SU-DHL-6 (cell line): ENCODE measurements around the gene DRC1.

Experiments used
- H2AFZ ChIP-seq: fragments of 200-600 bp; sonication (generic); 2 replicates; pipeline ENCODE4 v1.6.1; 2014; ENCODE audit warnings: low read depth, mild to moderate bottlenecking, moderate library complexity, mixed read lengths, antibody characterized with exemption, low read length; ENCODE audit not compliant: severe bottlenecking
- H3F3A ChIP-seq: fragments of 200-600 bp; shearing (Covaris generic); 2 replicates; pipeline ENCODE4 v1.6.0; 2016; ENCODE audit warnings: antibody characterized with exemption, mild to moderate bottlenecking; ENCODE audit not compliant: insufficient read depth
- H3K27ac ChIP-seq: fragments of 200-600 bp; sonication (generic); 2 replicates; pipeline ENCODE4 v1.5.1; 2016; ENCODE audit warnings: low read depth, mild to moderate bottlenecking, low read length, moderate library complexity, mixed read lengths
- H3K27me3 ChIP-seq: fragments of 200-600 bp; sonication (generic), shearing (Covaris generic); 2 replicates; pipeline ENCODE4 v1.6.0; 2014; ENCODE audit warnings: mild to moderate bottlenecking, low read length
- H3K36me3 ChIP-seq: fragments of 200-600 bp; sonication (generic); 2 replicates; pipeline ENCODE4 v1.6.1; 2014; ENCODE audit warnings: mild to moderate bottlenecking, low read length, mixed read lengths
- H3K4me2 ChIP-seq: fragments of 300-600, 200-600 bp; shearing (Covaris generic), sonication (generic); 2 replicates; pipeline ENCODE4 v1.6.0; 2014; ENCODE audit warnings: low read length, low read depth, mild to moderate bottlenecking; ENCODE audit not compliant: poor library complexity, severe bottlenecking
- H3K4me3 ChIP-seq: fragments of 200-600 bp; sonication (generic); 2 replicates; pipeline ENCODE4 v1.5.1; 2014; ENCODE audit warnings: antibody characterized with exemption, low read length, mild to moderate bottlenecking, mixed read lengths; ENCODE audit not compliant: insufficient read depth, poor library complexity, severe bottlenecking
- H3K79me2 ChIP-seq: fragments of 200-600 bp; sonication (generic); 2 replicates; pipeline ENCODE4 v1.6.1; 2014; ENCODE audit warnings: mild to moderate bottlenecking, low read length, moderate library complexity; ENCODE audit not compliant: insufficient read depth
- H3K9ac ChIP-seq: fragments of 200-600 bp; sonication (generic); 2 replicates; pipeline ENCODE4 v1.7.0; 2014; ENCODE audit warnings: mild to moderate bottlenecking, low read length
- H3K9me2 ChIP-seq: fragments of 200-600 bp; sonication (generic); replicated peaks from 2 replicates; pipeline ENCODE4 v1.6.1; 2014; ENCODE audit warnings: low read length; ENCODE audit not compliant: insufficient read depth
- H3K9me3 ChIP-seq: fragments of 200-600 bp; sonication (generic); 2 replicates; pipeline ENCODE4 v1.6.1; 2014; ENCODE audit warnings: low read length, mixed read lengths; ENCODE audit not compliant: insufficient read depth
- H4K20me1 ChIP-seq: fragments of 200-600 bp; sonication (generic); 2 replicates; pipeline ENCODE4 v1.6.1; 2014; ENCODE audit warnings: low read depth, mild to moderate bottlenecking, antibody characterized with exemption, low read length, moderate library complexity, mixed read lengths
- EZH2phosphoT487 ChIP-seq: fragments of 200-600 bp; sonication (generic), shearing (Covaris generic); conservative IDR thresholded peaks from 2 replicates; pipeline ENCODE4 v1.6.1; 2018; ENCODE audit warnings: mild to moderate bottlenecking, antibody characterized with exemption, low read length, moderate library complexity, mixed read lengths
- TF ChIP-seq, protein P1 (sequence below): fragments of 200-600 bp; sonication (generic); IDR thresholded peaks from one replicate; pipeline ENCODE4 v1.5.1; 2017; ENCODE audit warnings: antibody characterized with exemption, mild to moderate bottlenecking, low read length, moderate library complexity; ENCODE audit not compliant: insufficient read depth, poor library complexity, severe bottlenecking

Gene DRC1

GRCh38 chr2:26457695-26458364, 56.1 kb downstream of the DRC1 start:
- Histone ChIP-seq H3K79me2 (no peaks in the 10 kb centered on the region), H4K20me1 (no peaks in the 10 kb centered on the region), H3K9me2 (no peaks in the 10 kb centered on the region), H2AFZ (no peak overlapping the region), H3K9ac (no peak overlapping the region), H3K4me3 (no peak overlapping the region), H3F3A (no peaks in the 10 kb centered on the region), H3K4me2 (no peak overlapping the region), H3K27me3 (no peaks in the 10 kb centered on the region), H3K36me3 (no peaks in the 10 kb centered on the region), H3K27ac (no peak overlapping the region), H3K9me3 (no peaks in the 10 kb centered on the region)
- no peak for TF ChIP-seq EZH2phosphoT487
- TF ChIP-seq, protein P1, sequence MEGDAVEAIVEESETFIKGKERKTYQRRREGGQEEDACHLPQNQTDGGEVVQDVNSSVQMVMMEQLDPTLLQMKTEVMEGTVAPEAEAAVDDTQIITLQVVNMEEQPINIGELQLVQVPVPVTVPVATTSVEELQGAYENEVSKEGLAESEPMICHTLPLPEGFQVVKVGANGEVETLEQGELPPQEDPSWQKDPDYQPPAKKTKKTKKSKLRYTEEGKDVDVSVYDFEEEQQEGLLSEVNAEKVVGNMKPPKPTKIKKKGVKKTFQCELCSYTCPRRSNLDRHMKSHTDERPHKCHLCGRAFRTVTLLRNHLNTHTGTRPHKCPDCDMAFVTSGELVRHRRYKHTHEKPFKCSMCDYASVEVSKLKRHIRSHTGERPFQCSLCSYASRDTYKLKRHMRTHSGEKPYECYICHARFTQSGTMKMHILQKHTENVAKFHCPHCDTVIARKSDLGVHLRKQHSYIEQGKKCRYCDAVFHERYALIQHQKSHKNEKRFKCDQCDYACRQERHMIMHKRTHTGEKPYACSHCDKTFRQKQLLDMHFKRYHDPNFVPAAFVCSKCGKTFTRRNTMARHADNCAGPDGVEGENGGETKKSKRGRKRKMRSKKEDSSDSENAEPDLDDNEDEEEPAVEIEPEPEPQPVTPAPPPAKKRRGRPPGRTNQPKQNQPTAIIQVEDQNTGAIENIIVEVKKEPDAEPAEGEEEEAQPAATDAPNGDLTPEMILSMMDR, result no peak

DNA sequence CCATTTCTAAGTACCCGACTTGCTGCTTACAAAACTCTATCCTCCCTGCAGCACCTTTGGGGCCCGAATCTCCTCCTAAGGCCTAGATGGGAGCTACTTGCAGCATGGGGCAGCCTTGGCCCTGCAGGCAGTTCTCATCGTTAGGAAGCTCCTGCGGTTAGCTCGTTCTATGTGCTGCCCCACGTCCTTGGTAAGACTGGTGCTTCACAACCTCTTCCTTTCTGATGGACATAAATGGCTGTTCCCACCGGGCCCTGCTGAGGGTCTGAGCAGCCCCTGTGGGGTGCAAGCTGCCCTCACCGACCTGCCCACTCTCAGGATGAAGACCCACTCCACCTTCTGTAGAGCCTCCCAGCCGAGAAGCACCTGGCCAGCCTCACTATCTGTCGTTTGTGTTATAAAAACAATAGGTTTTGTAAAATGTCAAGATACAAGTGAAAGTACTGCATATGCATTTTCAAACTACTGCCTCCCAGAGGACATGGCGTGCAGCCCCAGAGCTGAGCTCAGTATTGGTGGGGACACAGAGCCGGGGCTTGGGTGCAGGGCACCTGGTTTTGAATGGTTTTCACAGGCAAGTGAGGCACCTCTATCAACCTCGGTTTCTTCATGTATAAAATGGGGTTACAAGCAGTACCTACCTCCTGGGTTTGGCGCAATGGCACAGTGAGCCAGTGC, 56.8 kb downstream of the DRC1 start:
- Histone ChIP-seq H3K4me2 (no peak overlapping the region), H3K9me2 (no peaks in the 10 kb centered on the region), H3K4me3 (no peak overlapping the region), H3K9me3 (no peaks in the 10 kb centered on the region), H3K9ac (no peak overlapping the region), H3K27ac (no peak overlapping the region), H2AFZ (no peak overlapping the region), H3K79me2 (no peaks in the 10 kb centered on the region), H3K27me3 (no peaks in the 10 kb centered on the region), H3F3A (no peaks in the 10 kb centered on the region), H3K36me3 (no peaks in the 10 kb centered on the region), H4K20me1 (no peaks in the 10 kb centered on the region)
- no peak for TF ChIP-seq EZH2phosphoT487
- TF ChIP-seq, protein P1, result no peak

- H2AFZ ChIP-seq, result no peak overlapping the region
- no peaks in the 10 kb centered on the region for H3K27me3 ChIP-seq
- H3K27ac ChIP-seq, result no peak overlapping the region
Observed at GRCh38 chr2:26459991-26460612, 58.4 kb downstream of the DRC1 start.

More at GRCh38 chr2:26459991-26460612, 58.4 kb downstream of the DRC1 start:
- Histone ChIP-seq H3K4me2 (no peak overlapping the region), H3K4me3 (no peak overlapping the region), H3K79me2 (no peaks in the 10 kb centered on the region), H3K36me3 (no peaks in the 10 kb centered on the region), H3F3A (no peaks in the 10 kb centered on the region), H3K9ac (no peak overlapping the region), H3K9me2 (no peaks in the 10 kb centered on the region), H4K20me1 (no peaks in the 10 kb centered on the region), H3K9me3 (no peaks in the 10 kb centered on the region)
- TF ChIP-seq, protein P1, result no peak
- TF ChIP-seq EZH2phosphoT487, result no peak
